Muscle layer of duodenum (tissue), 2 donors: ENCODE measurements around the gene THAP7.
A peak's percentile ranks its signal among the peaks of the same experiment; 100 is the strongest.

Source experiments
- H3K27ac ChIP-seq: one replicate; pipeline ENCODE4 v1.7.0; 2013; ENCODE audit warnings: mild to moderate bottlenecking, low read length
- H3K27me3 ChIP-seq: one replicate; pipeline ENCODE4 v1.7.0; 2013; ENCODE audit warnings: low read depth, mild to moderate bottlenecking, control low read depth, low read length
- H3K36me3 ChIP-seq, 2 donors: one replicate each; pipeline ENCODE4 v1.7.0; 2013; ENCODE audit warnings: low read length in 2 of 2, control low read depth in 1 of 2, mild to moderate bottlenecking in 1 of 2; ENCODE audit not compliant: insufficient read depth in 2 of 2, control insufficient read depth in 1 of 2
- H3K4me1 ChIP-seq, 2 donors: one replicate each; pipeline ENCODE4 v1.7.0; 2013; ENCODE audit warnings: low read length in 2 of 2, mild to moderate bottlenecking in 2 of 2, control low read depth in 1 of 2, moderate library complexity in 1 of 2; ENCODE audit not compliant: insufficient read depth in 2 of 2, control insufficient read depth in 1 of 2
- H3K4me3 ChIP-seq, 2 donors: one replicate each; pipeline ENCODE4 v1.7.0; 2013; ENCODE audit warnings: low read length in 2 of 2, low read depth in 1 of 2, mild to moderate bottlenecking in 1 of 2
- H3K9me3 ChIP-seq, 2 donors: one replicate each; pipeline ENCODE4 v1.7.0; 2013; ENCODE audit warnings: low read length in 2 of 2, control low read depth in 1 of 2, mild to moderate bottlenecking in 1 of 2; ENCODE audit not compliant: control insufficient read depth in 1 of 2
- donor health status: healthy.

Gene THAP7

GRCh38 chr22:20951932-20952380, 50.0 kb downstream of the THAP7 start:
- Histone ChIP-seq H3K27me3 (no peaks in the 10 kb centered on the region), H3K27ac (peak overlapping the region; percentile 42), H3K9me3 (no peaks in the 10 kb centered on the region), H3K4me1 (peaks cover 0 to 5% of the 10 kb centered on the region in 2 donors), H3K36me3 (peaks cover 39% of the 10 kb centered on the region in 2 donors), H3K4me3 (no peak overlapping the region)

- H3K36me3 ChIP-seq, result peaks cover 39% of the 10 kb centered on the region in 2 donors
- peak overlapping the region; percentile 42 for H3K27ac ChIP-seq
- no peaks in the 10 kb centered on the region for H3K27me3 ChIP-seq
- H3K4me3 ChIP-seq, result no peak overlapping the region
- peaks cover 0 to 6% of the 10 kb centered on the region in 2 donors for H3K4me1 ChIP-seq
- H3K9me3 ChIP-seq, result no peaks in the 10 kb centered on the region
Measured at GRCh38 chr22:20951151-20951931, 50.6 kb downstream of the THAP7 start.

GRCh38 chr22:20949698-20950183, 52.2 kb downstream of the THAP7 start:
- peaks cover 0 to 6% of the 10 kb centered on the region in 2 donors for H3K4me1 ChIP-seq
- H3K27ac ChIP-seq, result no peak overlapping the region
- no peaks in the 10 kb centered on the region for H3K27me3 ChIP-seq
- no peaks in the 10 kb centered on the region for H3K9me3 ChIP-seq
- peaks cover 39% of the 10 kb centered on the region in 2 donors for H3K36me3 ChIP-seq
- H3K4me3 ChIP-seq, result no peak overlapping the region
